Left cardiac atrium (tissue), 4 donors: ENCODE results near the gene S100A2. TPM values are rescaled to one million over a fixed set of nuclear protein-coding genes. Genes with fewer than 3 reads are reported as not detected.
A peak's percentile ranks its signal among the peaks of the same experiment; 100 is the strongest.
"Not testable (repeated sequence)": the region's sequence is repeated elsewhere in the genome, so short reads cannot be mapped to it uniquely, and the experiment has no call there.

ENCODE experiments used
- ATAC-seq, 2 donors: fragments of 200-7000 bp; cut with Tn5 transposase; one replicate each; pipeline ENCODE4 v1.9.1; 2020; ENCODE audit warnings: mild to moderate bottlenecking in 2 of 2, moderate library complexity in 2 of 2
- DNase-seq: peaks from one replicate; pipeline ENCODE4 v3.0.0-alpha.2; 2020
- intact Hi-C, 2 donors: fragments of 100-400 bp; cut with DNase I; formaldehyde crosslinking; loops; one replicate each; pipeline versions ENCODE4 v1.14.1 to v1.15.1; 2022 to 2023
- total RNA-seq, 2 donors: library from RNA; stranded (reverse); fragmentation: NEBNext Ultra II Directional; extraction: Animal tissue kit (Norgen Biotek cat#: 25700); gene quantifications; one replicate each; pipeline ENCODE4 v1.2.1, GENCODE V29; 2021
- donor health status: DM: no; HTN: yes; CAD: no.
- donor health status: DM: no; HTN: yes; CAD: no; lungs with severe emphysema.
- donor health status: DM: yes; HTN: yes; CAD: no.
- donor health status: Dilated cardiomyopathy.

S100A2 gene
- total RNA-seq, 2 donors from 2014 or later, result 0.84 TPM; not detected in 1

DNA sequence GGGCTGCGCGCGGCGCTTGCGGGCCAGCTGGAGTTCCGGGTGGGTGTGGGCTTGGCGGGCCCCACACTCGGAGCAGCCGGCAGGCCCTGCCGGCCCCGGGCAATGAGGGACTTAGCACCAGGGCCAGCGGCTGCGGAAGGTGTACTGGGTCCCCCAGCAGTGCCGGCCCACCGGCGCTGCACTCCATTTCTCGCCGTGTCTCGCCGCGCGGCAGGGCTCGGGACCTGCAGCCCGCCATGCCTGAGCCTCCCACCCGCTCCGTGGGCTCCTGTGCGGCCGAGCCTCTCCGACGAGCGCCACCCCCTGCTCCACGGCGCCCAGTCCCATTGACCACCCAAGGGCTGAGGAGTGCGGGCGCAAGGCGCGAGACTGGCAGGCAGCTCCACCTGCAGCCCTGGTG lies 43.8 kb downstream of the S100A2 start:
- intact Hi-C loops, result not testable (repeated sequence)

DNA sequence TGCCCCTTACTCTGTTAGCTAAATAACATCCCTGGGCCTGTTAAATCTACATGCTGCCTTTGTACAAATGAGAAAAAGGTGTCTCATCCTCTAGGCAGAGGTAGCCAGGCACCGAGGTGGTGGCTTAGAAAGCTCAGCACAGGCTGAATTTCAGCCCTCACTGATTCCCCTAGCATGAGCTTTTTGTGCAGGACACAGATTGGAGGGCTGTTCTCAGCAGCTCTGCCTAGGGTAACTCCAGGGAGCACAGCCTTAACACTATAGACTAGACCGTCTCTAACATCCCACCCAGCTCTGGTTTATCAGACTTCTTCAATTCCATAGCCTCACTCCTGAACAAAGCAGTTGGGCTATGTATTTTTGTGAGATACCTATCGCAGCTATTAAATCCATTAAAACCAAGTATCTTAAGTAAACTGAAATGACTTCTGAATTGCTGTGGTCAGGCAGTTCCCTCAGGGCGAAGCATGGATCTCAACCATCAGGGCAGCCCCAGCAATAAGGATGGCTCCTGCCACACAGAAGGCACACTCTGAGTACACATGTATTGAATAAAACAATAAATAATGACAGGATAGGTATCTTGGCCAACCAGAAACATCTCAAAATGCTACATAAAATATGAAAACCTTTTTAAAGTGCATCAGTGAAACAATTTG lies 44.7 kb downstream of the S100A2 start:
- ATAC-seq, result no peak
- intact Hi-C loops, result no loop called here
- DNase-seq, result no peak

More for the DNA sequence above, 43.8 kb downstream of the S100A2 start:
- not testable (repeated sequence) for ATAC-seq, DNase-seq

GRCh38 chr1:153520137-153520691 lies 45.4 kb downstream of the S100A2 start:
- intact Hi-C loops, DNase-seq: not testable (repeated sequence)

DNA sequence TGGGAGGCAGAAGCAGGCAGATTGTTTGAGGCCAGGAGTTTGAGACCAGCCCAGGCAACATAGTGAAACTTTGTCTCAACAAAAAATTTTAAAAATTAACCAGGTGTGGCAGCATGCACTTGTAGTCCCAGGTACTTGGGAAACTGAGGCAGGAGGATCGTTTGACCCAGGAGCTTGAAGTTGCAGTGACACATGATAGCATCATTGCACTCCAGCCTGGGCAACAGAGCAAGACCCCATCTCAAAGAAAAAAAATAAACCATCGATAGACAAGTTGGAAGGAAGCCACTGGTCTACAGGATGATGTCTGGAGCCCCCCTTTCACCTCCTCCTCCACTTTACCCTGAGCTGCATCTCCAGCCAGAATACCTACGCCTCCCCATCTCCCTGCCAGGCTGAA lies 46.4 kb downstream of the S100A2 start:
- no peak for DNase-seq
- ATAC-seq, result no peak
- intact Hi-C loops, result loop anchor here in 1 of 2 donors (10.0 kb wide), 1 partner anchor 256 kb away; the partner anchor contains the start of gene SLC27A3

More at GRCh38 chr1:153520137-153520691, 45.4 kb downstream of the S100A2 start:
- ATAC-seq, result not testable (repeated sequence)

GRCh38 chr1:153515504-153516394 lies 49.9 kb downstream of the S100A2 start:
- ATAC-seq (peak in 1 of 2 donors; percentile 68), DNase-seq (peak; percentile 42)
- intact Hi-C loops, result loop anchor here in 1 of 2 donors (10.0 kb wide), 1 partner anchor 259 kb away; the partner anchor contains the start of gene SLC27A3

DNA sequence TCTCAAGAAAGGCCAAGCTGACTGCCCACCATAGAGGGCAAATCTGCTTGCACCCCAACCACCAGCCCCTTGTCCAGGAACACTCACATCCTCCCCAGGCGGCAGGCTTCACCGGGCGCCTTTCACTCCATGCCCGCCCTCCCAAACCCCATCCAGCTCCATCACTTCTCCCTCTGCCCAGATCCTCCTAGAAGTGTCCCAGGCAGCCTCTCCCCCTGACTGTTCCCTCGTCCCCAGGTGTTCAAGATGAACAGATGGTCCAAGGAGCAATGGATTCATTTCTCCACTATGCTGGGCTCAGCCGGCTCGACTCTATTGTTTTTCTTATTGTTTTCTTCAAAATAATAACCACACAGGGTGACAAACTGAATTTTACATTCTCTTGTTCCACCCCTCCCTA lies 52.0 kb downstream of the S100A2 start:
- ATAC-seq, result no peak
- intact Hi-C loops, result loop anchor here in 1 of 2 donors (10.0 kb wide), 1 partner anchor 261 kb away; the partner anchor contains the start of gene SLC27A3
- no peak for DNase-seq

DNA sequence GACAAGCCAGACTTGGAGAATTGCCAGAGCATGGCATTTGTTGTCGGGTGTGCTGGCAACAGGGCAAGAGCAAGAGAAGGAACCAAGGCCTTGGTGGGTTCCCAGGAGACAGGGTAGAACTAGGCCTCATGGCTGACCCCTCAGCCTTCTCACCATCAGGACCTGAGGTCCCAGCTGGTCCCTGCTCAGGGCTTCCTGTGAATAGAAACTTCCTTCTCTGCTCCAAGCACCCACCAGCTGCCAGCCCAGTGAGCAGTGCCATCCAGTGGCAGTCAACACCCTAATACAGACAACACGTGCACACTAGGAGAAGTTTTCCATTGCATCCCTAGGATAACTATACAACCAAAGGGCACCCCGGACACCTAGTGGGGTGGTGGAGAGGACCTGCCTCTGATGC lies 52.6 kb downstream of the S100A2 start:
- DNase-seq (no peak), ATAC-seq (no peak)
- intact Hi-C loops, result loop anchor here in 1 of 2 donors (10.0 kb wide), 1 partner anchor 262 kb away; the partner anchor contains the start of gene SLC27A3

Other genes with a start within 250 kb of the S100A2 start
- gene PGLYRP4, start 217.0 kb downstream of the S100A2 start, total RNA-seq, result not detected
- 100 to 1,000 TPM; 184 to 529 TPM for gene S100A9, start 208.0 kb downstream of the S100A2 start, total RNA-seq
- gene S100A12, start 190.2 kb downstream of the S100A2 start, total RNA-seq, result 1 to 10 TPM; 5.2 to 8.8 TPM
- 100 to 1,000 TPM; 112 to 201 TPM for gene S100A8, start 174.8 kb downstream of the S100A2 start, total RNA-seq
- gene S100A7A, start 149.3 kb downstream of the S100A2 start, total RNA-seq, result not detected
- not detected for gene S100A7, start 105.2 kb downstream of the S100A2 start, total RNA-seq
- gene S100A6, start 29.9 kb downstream of the S100A2 start, total RNA-seq, result 100 to 1,000 TPM; 449 to 518 TPM
- not detected for gene S100A5, start 24.9 kb downstream of the S100A2 start, total RNA-seq
- 100 to 1,000 TPM; 206 to 332 TPM for gene S100A4, start 20.0 kb downstream of the S100A2 start, total RNA-seq
- 1 to 10 TPM in 1 of 2 donors, under 1 TPM in 1; 0.77 to 3.3 TPM for gene S100A3, start 16.6 kb downstream of the S100A2 start, total RNA-seq
- gene S100A16, start 47.3 kb upstream of the S100A2 start, total RNA-seq, result 10 to 100 TPM; 48.2 to 64.7 TPM
- gene S100A14, start 50.5 kb upstream of the S100A2 start, total RNA-seq, result 1 to 10 TPM; 1.8 to 5.8 TPM
- gene S100A13, start 61.7 kb upstream of the S100A2 start, total RNA-seq, result 100 to 1,000 TPM; 169 to 197 TPM
- gene S100A1, start 62.6 kb upstream of the S100A2 start, total RNA-seq, result 1,000 to 10,000 TPM; 1,254 to 1,508 TPM
- 10 to 100 TPM; 60.1 to 61.9 TPM for gene CHTOP, start 68.2 kb upstream of the S100A2 start, total RNA-seq
- 10 to 100 TPM; 45.3 to 46.0 TPM for gene SNAPIN, start 92.9 kb upstream of the S100A2 start, total RNA-seq
- gene ILF2, start 105.1 kb upstream of the S100A2 start, total RNA-seq, result 10 to 100 TPM; 63.7 to 91.7 TPM
- 10 to 100 TPM; 28.5 to 39.0 TPM for gene NPR1, start 112.8 kb upstream of the S100A2 start, total RNA-seq
- gene INTS3, start 162.2 kb upstream of the S100A2 start, total RNA-seq, result 10 to 100 TPM; 28.2 to 34.1 TPM
- 10 to 100 TPM; 22.9 to 26.5 TPM for gene SLC27A3, start 209.6 kb upstream of the S100A2 start, total RNA-seq